ENCODE measurements around the gene ACRBP.
"Not testable (repeated sequence)": the region's sequence is repeated elsewhere in the genome, so short reads cannot be mapped to it uniquely, and the experiment has no call there.

ACRBP gene

GRCh38 chr12:6602526-6602925 lies 44.7 kb downstream of the ACRBP start:
- Histone ChIP-seq H3K4me3 (no peak overlapping the region), H3K27ac (peak overlapping the region in 16 of 21 experiments; percentile 9 to 99 (median 58))

GRCh38 chr12:6595673-6596072 lies 51.6 kb downstream of the ACRBP start:
- not testable (repeated sequence) for H3K4me3 ChIP-seq, H3K27ac ChIP-seq

GRCh38 chr12:6592087-6592486 lies 55.1 kb downstream of the ACRBP start:
- no peak overlapping the region for H3K27ac ChIP-seq
- H3K4me3 ChIP-seq, result no peak overlapping the region
